ENCODE data around the gene ANKRD33B.
"Not testable (repeated sequence)": the region's sequence is repeated elsewhere in the genome, so short reads cannot be mapped to it uniquely, and the experiment has no call there.

ANKRD33B gene

GRCh38 chr5:10563945-10564837 lies at the start of gene ANKRD33B:
Gene ANKRD33B, plus strand, starts transcription at chr5:10564070. Its CDS starts 398 bp downstream, at chr5:10564468.
- peak; percentile 57 to 70 for DNase-seq (ENCODE audit: low read depth in 2 of 2)

DNA sequence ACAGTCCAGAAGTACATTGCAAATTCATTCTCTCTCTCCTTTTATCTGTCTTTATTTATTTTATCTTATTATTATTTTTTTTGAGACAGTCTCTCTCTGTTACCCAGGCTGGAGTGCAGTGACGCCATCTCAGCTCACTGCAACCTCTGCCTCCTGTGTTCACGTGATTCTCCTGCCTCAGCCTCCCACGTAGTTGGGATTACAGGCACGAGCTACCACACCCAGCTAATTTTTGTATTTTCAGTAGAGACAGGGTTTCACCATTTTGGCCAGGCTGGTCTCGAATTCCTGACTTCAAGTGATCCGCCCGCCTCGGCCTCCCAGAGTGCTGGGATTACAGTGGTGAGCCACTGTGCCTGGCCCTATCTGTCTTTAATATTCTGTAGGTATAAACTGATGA lies 49.3 kb upstream of the ANKRD33B start:
- not testable (repeated sequence) for DNase-seq (ENCODE audit: low read depth in 2 of 2)

DNA sequence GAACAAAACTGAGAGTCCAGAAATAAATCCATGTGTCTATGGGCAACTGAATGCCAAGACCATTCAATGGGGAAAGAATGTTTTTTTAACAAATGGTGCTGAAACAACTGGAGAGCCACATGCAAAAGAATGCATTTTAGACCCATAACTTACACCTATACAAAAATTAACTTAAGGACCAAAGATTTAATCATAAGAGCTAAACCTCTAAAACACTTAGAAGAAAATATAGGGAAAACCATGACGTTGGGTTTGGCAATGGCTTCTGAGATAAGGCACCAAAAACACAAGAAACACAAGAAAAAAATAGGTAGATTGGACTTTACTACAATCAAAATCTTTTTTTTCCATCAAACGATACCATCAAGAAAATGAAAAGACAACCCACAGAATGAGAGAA lies 48.4 kb upstream of the ANKRD33B start:
- DNase-seq (ENCODE audit: low read depth in 2 of 2): no peak

DNA sequence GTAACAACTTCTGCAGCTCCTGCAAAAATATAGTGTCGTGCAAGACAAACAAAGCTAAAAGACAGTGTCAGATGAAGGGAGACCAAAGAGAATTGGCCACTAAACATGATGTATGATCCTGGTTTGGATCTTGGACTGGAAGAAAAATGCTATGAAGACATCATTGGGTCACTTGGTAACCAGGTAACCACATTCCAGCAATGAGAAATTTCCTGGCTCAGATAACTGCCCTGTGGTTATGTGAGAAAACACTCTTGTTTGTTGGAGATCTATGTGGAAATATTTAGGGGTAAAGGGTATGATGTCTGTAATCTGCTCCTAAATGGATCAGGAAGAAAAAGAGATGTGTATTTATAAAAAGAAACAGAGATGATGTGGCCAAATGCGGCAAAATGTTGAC lies 45.5 kb upstream of the ANKRD33B start:
- DNase-seq (ENCODE audit: low read depth in 2 of 2): no peak

DNA sequence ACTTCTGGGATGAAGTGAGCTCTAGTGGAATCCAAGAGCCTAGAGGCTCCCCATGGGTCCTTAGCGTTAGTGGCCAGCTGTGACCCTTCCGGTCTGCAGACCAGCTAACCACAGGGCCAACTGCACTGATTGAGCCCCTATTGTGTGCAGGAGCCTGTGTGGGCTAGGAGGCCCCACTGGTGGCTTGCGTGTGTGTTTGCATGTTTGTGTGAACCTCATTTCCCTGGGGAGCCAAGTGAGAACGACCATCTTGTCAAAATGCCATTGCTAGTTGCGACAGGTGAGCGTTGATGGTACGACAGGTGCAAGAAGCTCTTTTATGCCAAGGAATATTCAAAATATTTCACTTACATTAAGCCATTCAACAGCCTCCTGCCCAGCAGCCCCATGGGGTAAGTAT lies 44.1 kb upstream of the ANKRD33B start:
- no peak for DNase-seq (ENCODE audit: low read depth in 2 of 2)

DNA sequence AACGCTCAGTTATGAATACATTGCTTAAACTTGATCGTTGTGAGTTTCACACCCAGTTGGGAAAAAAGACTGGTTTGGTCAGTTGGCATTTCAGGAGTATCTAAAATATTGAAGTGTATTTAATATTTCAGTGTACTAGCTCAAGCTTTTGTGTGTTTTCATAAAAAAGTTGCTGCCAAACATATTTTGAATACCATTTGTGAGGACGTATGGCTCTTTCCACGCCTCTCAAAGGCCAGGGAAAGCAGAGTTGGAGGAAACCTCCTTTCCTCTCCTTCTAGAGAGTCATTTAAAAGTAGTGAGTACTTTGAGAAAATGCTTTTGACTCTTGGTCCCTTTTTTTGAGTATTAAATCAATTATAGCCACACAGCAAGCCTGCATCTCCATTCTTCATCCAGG lies 43.2 kb upstream of the ANKRD33B start:
- no peak for DNase-seq (ENCODE audit: low read depth in 2 of 2)

GRCh38 chr5:10521466-10522223 lies 42.2 kb upstream of the ANKRD33B start:
- DNase-seq (ENCODE audit: low read depth in 2 of 2): no peak

- DNase-seq (ENCODE audit: low read depth in 2 of 2): no peak
These were observed 41.7 kb upstream of the ANKRD33B start for GRCh38 chr5:10522224-10522611.

DNA sequence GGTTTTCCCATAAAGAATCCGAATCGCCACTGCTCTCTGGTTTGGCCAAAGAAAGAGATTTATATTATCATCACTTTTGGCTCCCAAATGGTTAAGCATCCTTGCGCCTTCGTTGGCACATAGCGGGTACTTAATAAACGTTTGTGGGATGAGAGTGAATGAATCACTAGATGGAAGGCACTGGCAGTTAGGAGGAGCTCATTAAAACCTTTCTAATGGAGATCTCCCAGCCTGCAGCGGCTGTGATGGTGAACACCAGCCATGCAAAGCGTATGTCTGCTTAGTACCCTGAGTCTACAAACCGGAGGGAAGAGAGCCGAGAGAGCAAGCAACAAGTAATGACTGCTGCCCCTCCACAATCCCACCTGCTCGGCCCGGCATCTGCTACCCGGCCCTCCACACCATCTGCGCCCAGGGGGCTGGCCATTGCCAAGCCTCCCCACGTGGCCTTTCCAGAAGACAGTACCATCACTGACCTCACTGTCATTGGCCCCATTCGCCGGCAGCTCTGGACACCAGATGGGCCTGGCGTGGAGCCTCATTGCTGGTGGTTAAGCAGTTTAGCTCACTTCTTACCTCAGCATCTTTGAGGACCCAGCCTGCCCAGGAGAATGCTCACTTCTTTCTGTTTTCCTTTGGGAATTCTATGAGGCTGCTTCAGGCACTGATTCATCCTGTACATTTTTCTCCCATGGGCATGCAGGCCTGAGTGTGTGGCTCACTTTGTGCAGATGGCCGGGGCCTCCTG lies 39.3 kb upstream of the ANKRD33B start:
- no peak for DNase-seq (ENCODE audit: low read depth in 2 of 2)

- no peak for DNase-seq (ENCODE audit: low read depth in 2 of 2)
These were observed 38.8 kb upstream of the ANKRD33B start for GRCh38 chr5:10525124-10525495.

GRCh38 chr5:10527281-10527950 lies 36.5 kb upstream of the ANKRD33B start:
- DNase-seq (ENCODE audit: low read depth in 2 of 2): no peak

- DNase-seq (ENCODE audit: low read depth in 2 of 2): no peak
These were observed 35.6 kb upstream of the ANKRD33B start for GRCh38 chr5:10528056-10528816.

DNA sequence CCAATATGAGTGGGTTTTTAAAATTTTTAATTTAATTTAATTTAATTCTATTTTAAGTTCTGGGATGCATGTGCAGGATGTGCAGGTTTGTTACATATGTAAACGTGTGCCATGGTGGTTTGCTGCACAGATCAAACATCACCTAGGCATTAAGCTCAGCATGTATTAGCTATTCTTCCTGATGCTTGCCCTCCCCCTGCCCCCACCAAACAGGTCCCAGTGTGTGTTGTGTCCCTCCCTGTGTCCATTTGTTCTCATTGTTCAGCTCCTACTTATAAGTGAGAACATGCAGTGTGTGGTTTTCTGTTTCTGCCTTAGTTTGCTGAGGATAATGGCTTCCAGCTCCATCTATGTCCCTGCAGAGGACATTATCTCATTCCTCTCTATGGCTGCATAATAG lies 35.0 kb upstream of the ANKRD33B start:
- DNase-seq (ENCODE audit: low read depth in 2 of 2): no peak

DNA sequence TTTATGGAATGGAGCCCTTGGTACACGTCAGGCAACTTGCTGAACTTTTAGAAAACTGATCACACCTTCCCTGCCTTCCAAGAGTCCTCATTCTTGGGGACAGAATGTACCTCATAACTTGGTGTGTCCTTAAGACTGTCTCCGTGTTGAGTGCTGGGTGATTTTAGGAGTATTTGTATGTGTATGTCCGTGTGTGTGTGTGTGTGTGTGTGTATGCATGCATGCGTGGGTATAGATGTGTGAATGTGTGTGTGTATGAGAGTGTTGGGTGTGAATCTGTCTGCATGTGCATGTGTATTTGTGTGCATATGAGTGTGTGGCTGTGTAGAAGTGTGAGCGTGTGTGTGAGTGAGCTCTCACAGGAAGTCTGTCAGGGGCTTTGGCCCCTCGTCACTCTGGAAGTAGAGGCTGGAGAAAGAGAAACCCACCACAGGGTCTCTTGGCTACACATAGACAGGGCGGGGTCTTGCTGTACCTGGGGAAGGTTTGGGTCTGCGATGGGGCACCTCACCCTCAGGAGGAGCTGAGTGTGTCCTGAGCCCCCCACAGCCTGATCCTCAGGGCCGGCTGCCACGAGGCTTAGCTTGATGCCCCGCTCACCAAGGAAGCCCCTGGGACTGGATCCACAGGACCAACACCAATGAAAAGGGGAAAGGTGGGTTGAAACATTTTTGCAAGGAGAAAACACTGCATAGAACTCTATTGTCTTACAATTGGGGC lies 33.1 kb upstream of the ANKRD33B start:
- DNase-seq (ENCODE audit: low read depth in 2 of 2): no peak

DNA sequence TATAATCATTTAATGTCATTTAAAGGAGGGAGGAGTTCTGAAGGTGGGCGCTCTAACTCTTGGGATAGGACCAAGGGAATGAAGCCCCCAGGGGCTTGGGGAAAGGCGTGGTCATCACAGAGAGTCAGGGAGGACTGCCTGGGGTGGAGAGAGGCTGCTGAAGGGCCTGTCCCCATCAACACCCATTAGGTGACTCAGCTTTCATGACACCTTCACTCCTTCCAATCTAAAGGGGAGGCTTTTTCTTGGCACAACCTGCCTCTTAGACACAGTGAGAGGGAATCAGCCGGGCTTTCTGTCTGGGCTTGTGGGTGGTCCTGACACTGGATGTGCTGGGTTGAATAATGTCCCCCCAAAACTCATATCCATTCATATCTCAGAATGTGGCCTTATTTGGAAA lies 31.4 kb upstream of the ANKRD33B start:
- DNase-seq (ENCODE audit: low read depth in 2 of 2): no peak

- no peak for DNase-seq (ENCODE audit: low read depth in 2 of 2)
These were observed 30.6 kb upstream of the ANKRD33B start for GRCh38 chr5:10533226-10533625.

- no peak for DNase-seq (ENCODE audit: low read depth in 2 of 2)
These were observed 29.0 kb upstream of the ANKRD33B start for GRCh38 chr5:10534561-10535530.

- DNase-seq (ENCODE audit: low read depth in 2 of 2): no peak
These were observed 27.4 kb upstream of the ANKRD33B start for GRCh38 chr5:10536511-10536910.

DNA sequence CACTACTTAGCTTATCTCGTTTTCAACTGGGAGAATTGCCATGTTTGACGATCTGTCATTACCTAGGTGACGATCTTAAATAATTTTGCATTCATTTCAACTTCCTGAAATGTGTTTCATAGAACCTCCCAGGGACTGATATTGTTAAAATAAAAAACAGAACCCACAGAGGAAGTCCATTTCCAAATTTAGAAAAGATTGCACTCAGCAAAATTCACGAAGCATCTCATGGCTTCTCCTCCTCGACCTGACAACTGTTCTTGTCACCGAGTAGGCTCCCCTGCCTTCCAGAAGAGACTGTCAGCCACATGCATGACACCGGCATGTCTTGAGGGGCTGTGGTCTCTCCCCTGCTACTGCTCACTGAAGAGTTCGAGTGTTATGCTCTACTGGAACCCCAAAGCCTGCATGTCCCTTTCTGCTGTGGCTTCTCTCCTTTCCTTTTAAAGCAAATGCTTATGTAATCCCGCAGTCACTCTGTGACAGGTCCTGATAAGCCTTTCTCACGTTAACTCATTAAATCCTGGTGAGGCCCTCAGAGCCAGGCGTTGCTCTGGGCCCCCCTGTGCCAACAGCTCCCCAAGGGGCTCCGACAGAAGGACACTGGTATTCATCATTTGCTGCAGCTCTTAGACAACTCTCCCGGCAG lies 26.8 kb upstream of the ANKRD33B start:
- DNase-seq (ENCODE audit: low read depth in 2 of 2): no peak

All from stimulated activated CD8-positive, alpha-beta memory T cell treated with anti-CD3 and anti-CD28 coated beads, Interleukin-2, amount 100 ng/mL, for 1 hour (primary cell).